Measurements from ENCODE around the gene CHAF1A.
A peak's percentile ranks its signal among the peaks of the same experiment; 100 is the strongest.

Gene CHAF1A

GRCh38 chr19:4402171-4403004 lies at the start of gene CHAF1A:
Gene CHAF1A, plus strand, starts transcription at chr19:4402640. Its CDS starts 123 bp downstream, at chr19:4402763.
- DNase-seq: peak; percentile 100

- peak; percentile 52 for DNase-seq
Measured at GRCh38 chr19:4352701-4353121, 49.7 kb upstream of the CHAF1A start.

GRCh38 chr19:4354282-4354681 lies 48.2 kb upstream of the CHAF1A start:
- DNase-seq: no peak

GRCh38 chr19:4354897-4355296 lies 47.5 kb upstream of the CHAF1A start:
- DNase-seq: no peak

DNA sequence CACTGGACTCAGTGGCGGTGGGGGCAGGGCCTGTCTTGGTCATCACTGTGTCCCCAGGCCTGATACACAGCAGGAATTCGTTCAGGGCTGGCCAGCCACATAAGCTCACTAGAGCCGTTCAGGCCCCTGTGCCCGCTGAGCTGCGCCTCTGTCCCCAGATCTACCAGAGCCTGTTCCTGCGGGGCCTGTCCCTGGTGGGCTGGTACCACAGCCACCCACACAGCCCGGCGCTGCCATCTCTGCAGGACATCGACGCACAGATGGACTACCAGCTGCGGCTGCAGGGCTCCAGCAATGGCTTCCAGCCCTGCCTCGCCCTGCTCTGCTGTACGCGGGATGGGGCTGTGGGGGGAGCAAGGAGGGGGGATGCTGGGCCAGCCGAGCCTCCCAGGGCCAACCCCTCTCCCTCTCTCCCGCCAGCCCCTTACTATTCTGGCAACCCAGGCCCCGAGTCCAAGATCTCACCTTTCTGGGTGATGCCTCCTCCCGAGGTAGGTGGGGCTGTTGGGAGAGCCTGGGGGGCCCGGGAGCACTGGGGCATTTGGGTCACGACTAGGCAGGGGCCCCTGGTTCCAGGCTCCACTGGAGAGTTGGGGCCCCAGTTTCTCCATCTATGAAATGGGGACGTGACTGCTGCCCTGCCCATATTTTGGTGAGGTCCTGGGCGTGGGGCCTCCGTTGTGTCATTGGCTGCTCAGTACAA lies 45.2 kb upstream of the CHAF1A start:
- no peak for DNase-seq

DNA sequence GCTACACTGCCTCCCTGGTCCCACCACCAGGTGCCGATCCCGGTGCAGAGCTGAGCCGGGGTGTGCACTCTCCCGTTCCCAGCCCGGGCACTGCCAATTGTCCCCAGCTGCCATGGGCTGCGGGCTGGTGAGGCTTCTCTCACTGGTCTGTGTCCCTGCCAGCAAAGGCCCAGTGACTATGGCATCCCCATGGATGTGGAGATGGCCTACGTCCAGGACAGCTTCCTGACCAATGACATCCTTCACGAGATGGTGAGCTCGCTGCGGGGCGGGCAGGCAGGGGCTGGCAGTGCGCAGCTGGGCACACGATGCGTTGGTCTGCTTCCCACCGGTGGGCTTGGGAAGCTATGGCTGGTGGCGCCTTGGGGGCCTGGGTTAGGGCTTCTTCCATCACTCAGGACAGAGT lies 44.5 kb upstream of the CHAF1A start:
- no peak for DNase-seq

DNA sequence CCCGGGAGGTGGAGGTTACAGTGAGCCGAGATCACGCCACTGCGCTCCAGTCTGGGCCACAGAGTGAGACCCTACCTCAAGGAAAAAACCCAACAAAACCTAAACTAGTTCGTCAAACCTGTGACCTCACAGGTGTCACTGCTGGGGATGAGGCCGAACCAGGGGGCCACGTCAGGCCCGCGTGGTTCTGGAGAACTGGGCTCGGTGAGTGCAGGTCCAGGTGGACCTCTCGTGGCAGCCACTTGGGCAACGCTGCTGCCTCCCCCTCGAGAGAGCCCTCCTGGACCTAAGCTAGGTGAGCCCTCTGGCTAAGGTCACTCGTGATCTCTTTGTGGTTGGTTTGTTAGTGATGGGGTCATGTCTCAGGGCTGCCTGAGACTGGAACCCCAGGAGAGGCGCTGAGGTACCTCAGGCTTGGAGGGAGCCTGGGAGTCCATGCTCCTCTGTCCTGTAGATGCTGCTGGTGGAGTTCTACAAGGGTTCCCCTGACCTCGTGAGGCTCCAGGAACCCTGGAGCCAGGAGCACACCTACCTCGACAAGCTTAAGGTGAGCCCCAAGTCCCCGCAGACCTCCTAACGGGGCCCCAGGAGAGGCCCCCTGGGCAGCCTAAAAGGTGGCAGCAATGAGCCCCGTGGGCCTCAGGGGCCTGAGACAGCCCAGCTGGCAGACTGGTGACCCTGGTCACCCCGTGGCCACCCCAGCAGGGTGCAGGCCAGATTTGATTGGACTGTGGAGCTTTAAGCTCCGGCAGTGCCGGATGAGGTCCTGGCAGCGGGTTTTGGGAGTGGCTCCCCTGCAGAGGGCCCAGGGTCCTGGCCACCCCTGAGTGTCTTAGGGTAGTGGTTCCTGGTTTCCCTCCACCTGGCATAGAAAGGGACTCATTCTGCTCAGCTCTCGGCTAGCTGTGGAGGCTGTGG lies 43.5 kb upstream of the CHAF1A start:
- no peak for DNase-seq

GRCh38 chr19:4359627-4360000 lies 42.8 kb upstream of the CHAF1A start:
- DNase-seq: no peak

- no peak for DNase-seq
Measured at GRCh38 chr19:4360081-4360569, 42.3 kb upstream of the CHAF1A start.

GRCh38 chr19:4360641-4361151 lies 41.7 kb upstream of the CHAF1A start:
- DNase-seq: no peak

GRCh38 chr19:4361152-4362046 lies 41.0 kb upstream of the CHAF1A start:
- DNase-seq: no peak

DNA sequence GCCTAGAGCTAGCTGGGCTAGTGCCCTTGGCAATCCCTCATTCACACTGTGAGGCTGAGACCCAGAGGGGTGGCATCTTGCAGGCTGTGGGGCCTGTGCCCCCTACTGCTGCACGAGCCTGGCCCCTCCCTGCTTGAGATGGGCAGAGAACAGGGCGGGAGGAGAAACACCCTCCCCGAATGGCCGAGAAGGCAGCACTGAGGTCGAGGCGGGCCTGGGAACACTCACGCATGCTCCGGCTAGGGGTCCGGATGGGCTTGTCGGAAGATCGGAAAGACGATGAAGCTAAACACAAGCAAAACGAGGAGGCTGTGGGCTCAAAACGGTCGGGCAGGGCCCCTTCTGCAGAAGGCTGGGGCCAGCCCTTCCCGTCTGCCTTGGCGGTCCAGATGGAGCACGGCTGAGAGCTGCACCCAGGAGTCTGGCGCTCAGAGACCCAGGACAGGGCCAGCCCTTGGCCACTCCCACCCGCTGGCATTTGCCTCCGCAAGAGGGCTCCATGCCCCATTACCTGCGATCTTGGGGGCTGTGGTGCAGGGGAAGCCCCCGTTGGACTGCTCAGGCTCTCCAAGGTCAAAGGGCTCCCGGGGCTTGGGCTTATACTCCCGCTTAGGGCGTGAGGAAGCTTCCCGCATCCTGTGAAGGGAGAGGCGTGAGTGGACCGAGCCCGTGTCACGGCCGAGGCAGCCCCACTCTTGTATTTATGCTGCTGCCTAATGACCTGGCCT lies 40.2 kb upstream of the CHAF1A start:
- no peak for DNase-seq

DNA sequence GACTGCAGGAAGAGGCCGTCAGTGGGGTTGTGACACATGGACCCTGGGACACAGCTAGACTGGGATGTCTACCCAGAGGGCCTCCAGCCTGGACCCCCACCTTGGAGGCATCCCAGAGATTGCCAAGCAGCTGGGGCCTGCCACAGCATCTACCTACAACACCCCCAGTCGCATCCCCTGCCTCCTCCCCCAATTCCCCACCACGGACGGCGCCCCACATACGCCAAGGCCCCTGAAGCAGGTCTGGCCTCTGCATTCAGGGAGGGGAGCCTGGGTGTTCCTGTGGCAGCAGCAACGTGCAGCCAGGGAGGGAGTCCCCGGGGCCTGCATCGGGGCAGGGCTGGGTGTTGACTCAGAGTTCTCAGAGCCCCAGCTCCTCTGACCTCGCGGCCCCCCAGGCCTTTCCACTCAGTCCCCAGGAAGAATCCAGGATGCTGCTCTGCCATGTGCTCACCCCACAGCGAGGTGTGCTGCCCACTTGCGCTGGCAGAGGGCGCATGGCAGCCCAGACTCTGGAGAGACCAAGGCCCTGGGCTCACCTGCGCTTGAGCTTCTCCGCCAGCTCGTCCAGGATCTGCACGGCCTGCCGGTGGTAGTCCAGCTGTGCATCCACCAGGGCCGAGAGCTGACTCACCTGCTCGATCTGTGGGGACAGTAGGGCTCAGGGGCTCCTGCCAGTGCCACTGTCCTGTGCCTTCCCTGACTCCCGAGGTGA lies 39.5 kb upstream of the CHAF1A start:
- DNase-seq: no peak

DNA sequence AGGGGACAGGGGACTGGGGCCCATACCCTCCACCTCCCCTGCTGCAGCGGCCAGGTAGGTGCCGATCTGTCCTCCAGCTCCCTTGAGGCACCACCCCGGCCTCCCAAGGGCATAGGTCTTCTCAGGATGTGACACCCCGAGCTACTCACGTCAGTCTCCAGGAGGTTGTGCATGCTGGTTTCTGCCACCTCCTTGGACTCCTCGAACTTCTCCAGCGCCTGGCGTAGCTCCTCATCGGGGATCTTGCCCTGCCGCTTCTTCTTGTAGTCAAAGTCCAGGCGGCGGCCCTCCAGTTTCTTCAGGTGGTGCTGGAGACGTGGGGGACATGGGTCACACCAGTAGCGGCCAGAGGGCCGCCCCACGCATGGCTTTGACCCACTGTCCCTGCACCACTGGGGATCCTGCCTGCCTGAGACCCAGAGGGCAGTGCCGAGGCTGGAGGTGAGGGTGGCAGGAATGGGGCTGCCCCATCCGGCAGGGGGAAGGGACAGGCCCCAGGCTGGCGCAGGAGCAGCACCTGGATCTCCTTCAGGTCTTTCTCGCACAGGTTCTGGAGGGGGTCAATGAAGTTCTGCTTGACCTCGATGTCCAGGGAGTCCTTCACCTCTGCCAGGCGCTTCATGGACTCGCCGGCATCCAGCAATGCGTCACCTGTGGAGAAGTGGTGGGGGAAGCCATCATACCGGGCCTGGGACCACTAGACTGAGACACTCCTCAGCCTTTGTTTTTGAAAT lies 38.7 kb upstream of the CHAF1A start:
- DNase-seq: no peak

DNA sequence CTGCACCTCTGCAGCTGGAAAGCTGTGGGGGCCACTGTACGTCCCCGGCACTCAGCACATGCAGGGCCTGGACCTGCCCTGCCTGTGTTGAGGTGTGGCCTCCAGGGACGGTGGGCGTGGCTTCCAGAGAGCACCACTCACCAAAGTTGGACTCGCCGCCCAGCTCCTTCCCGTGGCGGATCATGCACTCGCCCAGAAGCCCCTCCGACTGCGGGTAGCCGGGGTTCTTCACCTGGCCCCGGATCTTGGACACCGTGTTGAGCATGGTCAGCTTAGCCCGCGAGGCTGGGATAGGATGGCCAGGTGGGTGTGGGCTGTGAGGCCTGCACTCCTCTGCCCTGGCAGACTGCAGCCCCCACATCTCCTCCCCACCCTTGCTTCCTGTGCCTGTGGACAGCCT lies 37.1 kb upstream of the CHAF1A start:
- DNase-seq: no peak

DNA sequence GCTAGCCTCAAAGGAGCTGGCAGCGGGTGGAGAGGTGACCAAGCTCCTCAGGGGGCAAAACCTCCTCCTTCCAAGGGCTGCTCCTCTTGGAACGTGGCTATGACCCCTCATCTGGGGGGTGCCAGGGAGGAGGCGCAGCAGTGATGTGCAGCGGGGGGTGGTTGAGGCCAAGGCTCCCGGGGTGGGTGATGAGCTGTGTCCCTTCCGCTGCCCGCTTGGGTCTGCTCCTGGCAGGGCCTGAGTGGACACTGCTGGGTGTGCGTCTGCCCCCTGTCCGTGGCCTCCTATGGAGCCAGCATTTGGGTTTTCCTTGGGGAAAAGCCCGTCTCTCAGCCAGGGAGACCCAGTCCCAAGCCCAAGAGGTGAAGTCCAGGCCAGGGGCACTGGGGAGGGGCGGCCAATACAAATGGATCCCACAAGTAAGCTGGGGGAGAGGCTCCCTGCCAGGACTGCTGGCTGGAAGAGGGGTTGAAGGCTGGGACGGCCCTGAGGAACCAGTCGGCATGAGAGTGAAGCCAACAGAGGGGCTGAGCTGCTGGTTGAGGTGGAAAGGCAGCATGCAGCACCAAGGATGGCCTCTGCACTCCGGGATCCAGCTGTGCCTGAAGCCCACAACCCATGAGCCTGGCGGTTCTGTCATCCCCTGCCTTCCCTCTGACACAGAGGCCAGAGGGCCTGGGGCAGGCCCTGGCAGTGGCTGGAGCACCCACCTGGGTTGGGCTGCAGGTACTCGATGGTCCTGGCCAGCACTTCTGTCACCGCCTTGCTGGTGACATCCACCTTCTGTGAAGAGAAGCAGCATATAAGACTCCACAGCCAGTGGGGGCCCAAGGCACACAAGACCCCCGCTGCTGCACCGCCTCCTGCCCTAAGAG lies 36.4 kb upstream of the CHAF1A start:
- no peak for DNase-seq

DNA sequence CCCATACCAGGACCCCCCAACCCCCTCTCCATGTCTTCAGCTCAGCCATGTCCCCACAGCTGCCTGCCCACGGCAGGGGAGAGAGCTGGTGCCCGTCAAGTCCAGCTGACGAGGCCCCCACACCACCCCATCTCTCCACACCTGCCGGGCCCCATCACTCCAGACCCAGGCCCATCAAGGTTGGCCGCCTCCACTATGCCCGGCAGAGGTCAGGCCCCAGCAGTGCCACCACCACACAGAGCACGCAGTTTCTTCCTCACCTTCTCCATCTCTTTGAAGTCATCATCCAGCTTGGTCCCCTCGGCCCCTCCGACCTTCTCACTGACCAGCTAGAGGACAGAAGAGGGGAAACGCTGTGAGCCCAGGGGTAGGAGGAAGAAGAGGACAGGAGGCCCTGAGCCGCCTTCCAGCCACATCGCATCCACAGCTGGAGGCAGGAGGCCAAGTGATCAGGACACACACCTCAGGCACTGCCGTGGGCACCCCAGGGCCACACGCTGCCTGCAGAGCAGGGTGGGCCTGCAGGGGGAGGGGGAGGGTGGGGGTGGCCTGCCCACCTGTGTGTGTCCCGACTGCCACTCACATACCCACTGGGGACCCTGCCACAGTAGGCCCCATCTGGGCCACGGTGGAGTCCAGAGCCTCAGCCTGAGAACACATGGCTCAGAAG lies 35.6 kb upstream of the CHAF1A start:
- DNase-seq: no peak

DNA sequence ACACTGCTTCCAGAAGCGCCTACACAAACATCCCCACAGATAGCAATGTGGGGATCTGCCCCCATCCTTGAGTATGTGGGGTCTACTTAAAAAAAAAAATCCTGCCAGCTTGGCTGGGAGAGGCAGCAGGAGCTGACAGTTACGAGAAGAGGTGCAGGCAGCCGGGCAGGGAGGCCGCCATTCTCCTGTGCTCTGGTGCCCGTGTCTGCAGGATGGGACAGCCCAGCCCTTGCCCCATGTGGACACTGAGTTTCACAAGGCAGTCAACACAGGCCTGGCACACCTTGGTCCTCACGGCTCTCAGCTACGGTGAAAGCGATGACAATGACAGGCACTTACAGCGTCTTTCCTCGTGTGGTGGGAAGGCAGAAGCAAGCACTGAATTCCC lies 35.1 kb upstream of the CHAF1A start:
- no peak for DNase-seq

Measured in fibroblast of skin of right quadriceps (primary cell).